H1 (cell line): ENCODE data around the gene HTR6. TPM values are rescaled to one million over a fixed set of nuclear protein-coding genes. Genes with fewer than 3 reads are reported as not detected.

Experiments
- CTCF ChIA-PET: fragments of 300-600 bp; sonication (Branson Sonifier 250); formaldehyde crosslinking; loops from one replicate; lab custom pipeline; 2021; ENCODE audit not compliant: partially characterized antibody; lab: Charles Lee
- POLR2A ChIA-PET: fragments of 300-600 bp; sonication (Branson Sonifier 250); formaldehyde crosslinking; loops from one replicate; lab custom pipeline; 2021; ENCODE audit warnings: inconsistent platforms; ENCODE audit not compliant: partially characterized antibody; lab: Charles Lee
- DNase-seq, 2 experiments: peaks; one replicate each; pipeline versions ENCODE4 v3.0.0 to v3.0.0-alpha.2; 2010 to 2022; ENCODE audit warnings: low spot score in 2 of 2, low read depth in 1 of 2, mixed read lengths in 1 of 2
- FAIRE-seq: peaks from 2 replicates; lab custom pipeline; 2011; peaks lifted over from hg19 to GRCh38; lab: Jason Lieb, UNC
- H2AFZ ChIP-seq: 2 replicates; pipeline ENCODE4 v1.8.1; 2012; ENCODE audit warnings: low read length, inconsistent platforms
- H2AK5ac ChIP-seq: 2 replicates; pipeline ENCODE4 v1.6.1; 2013; ENCODE audit warnings: low read depth, low read length
- H2BK120ac ChIP-seq: replicated peaks from 2 replicates; pipeline ENCODE3; 2013; ENCODE audit warnings: low read depth, low read length, inconsistent platforms
- H2BK12ac ChIP-seq: 2 replicates; pipeline ENCODE4 v1.6.1; 2013; ENCODE audit warnings: low read depth, low read length
- H2BK15ac ChIP-seq: 2 replicates; pipeline ENCODE4 v1.6.1; 2013; ENCODE audit warnings: low read length
- H2BK20ac ChIP-seq: 2 replicates; pipeline ENCODE4 v1.6.1; 2013; ENCODE audit warnings: low read length
- H2BK5ac ChIP-seq: 2 replicates; pipeline ENCODE4 v1.6.1; 2013; ENCODE audit warnings: low read depth, low read length
- H3K14ac ChIP-seq: 2 replicates; pipeline ENCODE4 v1.6.1; 2013; ENCODE audit warnings: inconsistent platforms; ENCODE audit not compliant: insufficient read length
- H3K18ac ChIP-seq: 2 replicates; pipeline ENCODE4 v1.6.1; 2013; ENCODE audit warnings: low read length; ENCODE audit errors: extremely low read depth
- H3K23ac ChIP-seq: 2 replicates; pipeline ENCODE4 v1.6.1; 2013; ENCODE audit warnings: inconsistent platforms; ENCODE audit not compliant: insufficient read length
- H3K23me2 ChIP-seq: 2 replicates; pipeline ENCODE4 v1.6.1; 2013; ENCODE audit warnings: low read depth, low read length
- H3K27ac ChIP-seq: 2 replicates; pipeline ENCODE4 v1.6.1; 2011; ENCODE audit warnings: low read depth, low read length, inconsistent platforms
- H3K27me3 ChIP-seq, 4 experiments: replicated peaks in 1 of 4; 1 replicate in 1 of 4; 2 replicates in 3 of 4; pipeline versions ENCODE4 v1.6.1 to v1.8.1; 2011 to 2013; ENCODE audit warnings: low read length in 3 of 4, mild to moderate bottlenecking in 3 of 4, inconsistent platforms in 2 of 4, mixed read lengths in 2 of 4, moderate library complexity in 1 of 4; ENCODE audit not compliant: control insufficient read depth in 3 of 4, insufficient read depth in 3 of 4; ENCODE audit errors: extremely low read depth in 1 of 4
- H3K36me3 ChIP-seq, 4 experiments: 2 replicates each; pipeline versions ENCODE4 v1.6.1 to v1.8.1; 2011 to 2013; ENCODE audit warnings: mild to moderate bottlenecking in 4 of 4, low read length in 3 of 4, moderate library complexity in 2 of 4, control low read depth in 1 of 4, inconsistent platforms in 1 of 4; ENCODE audit not compliant: insufficient read depth in 4 of 4, control insufficient read depth in 2 of 4
- H3K4ac ChIP-seq: replicated peaks from 2 replicates; pipeline ENCODE3; 2013; ENCODE audit warnings: low read length, low read depth, mixed read lengths, inconsistent platforms; ENCODE audit not compliant: insufficient read length
- H3K4me1 ChIP-seq, 4 experiments: replicated peaks in 1 of 4; 1 replicate in 1 of 4; 2 replicates in 3 of 4; pipeline versions ENCODE4 v1.6.1 to v1.8.1; 2011 to 2013; ENCODE audit warnings: low read length in 3 of 4, inconsistent platforms in 2 of 4, mixed read lengths in 1 of 4; ENCODE audit not compliant: insufficient read depth in 4 of 4, control insufficient read depth in 3 of 4
- H3K4me2 ChIP-seq, 2 experiments: 2 replicates each; pipeline versions ENCODE4 v1.6.1 to v1.8.1; 2011 to 2013; ENCODE audit warnings: low read depth in 2 of 2, low read length in 2 of 2, control low read depth in 1 of 2, inconsistent platforms in 1 of 2, mild to moderate bottlenecking in 1 of 2; ENCODE audit not compliant: insufficient read depth in 1 of 2
- H3K4me3 ChIP-seq, 4 experiments: fragments of 200-600, 300-600 bp in 1 of 4; sonication (generic), shearing (Covaris generic), sonication (Bioruptor Twin) in 1 of 4; 2 replicates each; pipeline versions ENCODE4 v1.5.1 to v1.8.1; 2011 to 2016; ENCODE audit warnings: low read length in 4 of 4, low read depth in 3 of 4, control low read depth in 2 of 4, inconsistent platforms in 2 of 4, mild to moderate bottlenecking in 2 of 4, mixed read lengths in 1 of 4, moderate library complexity in 1 of 4; ENCODE audit not compliant: insufficient read depth in 2 of 4; ENCODE audit errors: extremely low read depth in 1 of 4
- H3K56ac ChIP-seq: replicated peaks from 2 replicates; pipeline ENCODE3; 2013; ENCODE audit warnings: low read depth, mild to moderate bottlenecking, mixed read lengths, low read length, inconsistent platforms; ENCODE audit not compliant: insufficient read length
- H3K79me1 ChIP-seq: 2 replicates; pipeline ENCODE4 v1.6.1; 2013; ENCODE audit warnings: low read depth, low read length, control low read depth
- H3K79me2 ChIP-seq, 2 experiments: 2 replicates each; pipeline versions ENCODE4 v1.6.1 to v1.8.1; 2012 to 2013; ENCODE audit warnings: low read length in 2 of 2, mild to moderate bottlenecking in 2 of 2, inconsistent platforms in 1 of 2; ENCODE audit not compliant: insufficient read depth in 2 of 2, control insufficient read depth in 1 of 2
- H3K9ac ChIP-seq, 4 experiments: replicated peaks in 1 of 4; 1 replicate in 1 of 4; 2 replicates in 3 of 4; pipeline versions ENCODE4 v1.6.1 to v1.8.1; 2011 to 2013; ENCODE audit warnings: low read depth in 3 of 4, low read length in 3 of 4, control low read depth in 2 of 4, mild to moderate bottlenecking in 2 of 4, moderate library complexity in 2 of 4, inconsistent platforms in 1 of 4; ENCODE audit errors: extremely low read depth in 1 of 4
- H3K9me3 ChIP-seq, 2 experiments: 2 replicates each; pipeline versions ENCODE4 v1.6.1 to v1.8.1; 2012 to 2013; ENCODE audit warnings: mild to moderate bottlenecking in 2 of 2, moderate library complexity in 2 of 2, control low read depth in 1 of 2, inconsistent platforms in 1 of 2, low read depth in 1 of 2, low read length in 1 of 2, mixed read lengths in 1 of 2; ENCODE audit not compliant: insufficient read depth in 2 of 2
- H4K20me1 ChIP-seq, 2 experiments: replicated peaks in 1 of 2; 2 replicates each; pipeline versions ENCODE3 to v1.8.1; 2011 to 2013; ENCODE audit warnings: inconsistent platforms in 2 of 2, low read length in 2 of 2, mild to moderate bottlenecking in 1 of 2; ENCODE audit not compliant: insufficient read depth in 2 of 2, control insufficient read depth in 1 of 2
- H4K5ac ChIP-seq: 2 replicates; pipeline ENCODE4 v1.6.1; 2013; ENCODE audit warnings: low read length, low read depth, mixed read lengths, inconsistent platforms; ENCODE audit not compliant: insufficient read length
- H4K8ac ChIP-seq: 2 replicates; pipeline ENCODE4 v1.8.0; 2013; ENCODE audit warnings: mild to moderate bottlenecking, moderate library complexity, low read length, inconsistent platforms; ENCODE audit not compliant: insufficient read depth; ENCODE audit errors: extremely low read depth
- H4K91ac ChIP-seq: replicated peaks from 2 replicates; pipeline ENCODE3; 2013; ENCODE audit warnings: low read length, mixed read lengths, inconsistent platforms; ENCODE audit not compliant: insufficient read length
- ASH2L ChIP-seq: fragments of 200-600, 300-600 bp; sonication (generic); IDR thresholded peaks from one replicate; pipeline ENCODE4 v1.7.1; 2017; ENCODE audit warnings: low read length
- KDM1A ChIP-seq: fragments of 200-600, 300-600 bp; sonication (generic); IDR thresholded peaks from 2 replicates; pipeline ENCODE4 v1.7.1; 2016; ENCODE audit warnings: mild to moderate bottlenecking, low read length, borderline replicate concordance
- ZNF274 ChIP-seq: IDR thresholded peaks from 2 replicates; pipeline ENCODE4 v1.7.0; 2012; ENCODE audit warnings: low read length, borderline replicate concordance; ENCODE audit errors: extremely low read depth
- WGBS, 2 experiments: shearing (Covaris generic) in 1 of 2; methylation state at CpG; one replicate each; pipeline versions ENCODE4 v1.1.6 to v1.1.7; 2013 to 2015; ENCODE audit warnings: low lambda C conversion rate in 2 of 2, mixed read lengths in 2 of 2, inconsistent platforms in 1 of 2, low coverage in 1 of 2, missing lambda C conversion rate in 1 of 2; ENCODE audit not compliant: insufficient replicate concordance in 2 of 2, insufficient coverage in 1 of 2, insufficient read length in 1 of 2; ENCODE audit errors: extremely low coverage in 1 of 2, missing lambda C conversion rate in 1 of 2; 5-methylcytosine and 5-hydroxymethylcytosine counted together
- polyA plus RNA-seq, 7 experiments: library from polyadenylated mRNA; depleted of rRNA in 3 of 7; stranded (reverse) in 5 of 7; unstranded in 2 of 7; fragments of >200 nt in 5 of 7; fragments of 200-250 nt in 2 of 7; gene quantifications; 1 replicate in 5 of 7; 2 replicates in 1 of 7; 4 replicates in 1 of 7; pipeline versions ENCODE4 v1.2.1 to v1.2.3, GENCODE V29; 2011 to 2013; ENCODE audit warnings: missing spikeins in 2 of 7, mixed read lengths in 2 of 7
- total RNA-seq: library from RNA; stranded (reverse); fragmentation: NEBNext Ultra II Directional; extraction: Animal tissue kit (Norgen Biotek cat#: 25700); gene quantifications from 2 replicates; pipeline ENCODE4 v1.2.1, GENCODE V29; 2021

HTR6 gene
- total and polyA plus RNA-seq, 2 of the 8 experiments (the other 6 are each of a cell fraction or from before 2014, with no cell fraction given), result 0.76 to 0.95 TPM

GRCh38 chr1:19696820-19697219 lies 32.1 kb downstream of the HTR6 start:
- H3K9me3 ChIP-seq, result no peaks in the 10 kb centered on the region
- no peak for DNase-seq
- no peak overlapping the region for H3K27ac ChIP-seq
- no peak overlapping the region for H3K4ac ChIP-seq
- H2AFZ ChIP-seq, result no peak overlapping the region
- H4K8ac ChIP-seq, result no peak overlapping the region
- H3K4me2 ChIP-seq, result no peak overlapping the region
- H3K36me3 ChIP-seq, result no peaks in the 10 kb centered on the region
- H3K79me1 ChIP-seq, result no peaks in the 10 kb centered on the region
- no peak overlapping the region for H2AK5ac ChIP-seq
- FAIRE-seq, result no peak
- 0 out of 2 replicates have a peak, but pooled peaks have one; percentile 24 for TF ChIP-seq KDM1A
- no peak for TF ChIP-seq ZNF274
- TF ChIP-seq ASH2L, result no peak
- no peaks in the 10 kb centered on the region for H3K27me3 ChIP-seq
- H3K56ac ChIP-seq, result no peak overlapping the region
- 91% methylated on average over 8 of the region's 8 CpGs; no CpG with 5 or more reads in 1 of the 2 experiments for WGBS, 2 experiments
- H3K4me3 ChIP-seq, result no peak overlapping the region
- H2BK120ac ChIP-seq, result no peak overlapping the region
- H3K23me2 ChIP-seq, result no peaks in the 10 kb centered on the region
- no peak overlapping the region for H4K91ac ChIP-seq
- POLR2A ChIA-PET, result no interaction called here
- no peaks in the 10 kb centered on the region for H3K4me1 ChIP-seq
- no peak overlapping the region for H2BK5ac ChIP-seq
- H3K9ac ChIP-seq, result no peak overlapping the region
- H4K20me1 ChIP-seq, result no peaks in the 10 kb centered on the region
- H2BK15ac ChIP-seq, result no peak overlapping the region
- CTCF ChIA-PET, result interaction anchor here (0.8 to 5.9 kb wide), 5 partner anchors 8 to 77 kb away, joined by 3 to 45 read pairs (median 4); no protein-coding TSS in a partner anchor
- H2BK20ac ChIP-seq, result no peak overlapping the region
- no peak overlapping the region for H2BK12ac ChIP-seq
- H4K5ac ChIP-seq, result no peak overlapping the region
- H3K18ac ChIP-seq, result no peak overlapping the region
- no peaks in the 10 kb centered on the region for H3K79me2 ChIP-seq
- no peak overlapping the region for H3K23ac ChIP-seq
- H3K14ac ChIP-seq, result no peak overlapping the region
